Neural cell (in vitro differentiated cells): Measurements from ENCODE around the gene ATP2C2. TPM values are rescaled to one million over a fixed set of nuclear protein-coding genes. Genes with fewer than 3 reads are reported as not detected.

Experiments
- H2AFZ ChIP-seq: fragments of 200-600, 300-800 bp; sonication (generic), shearing (Covaris generic); 2 replicates; pipeline ENCODE4 v1.6.0; 2014; ENCODE audit warnings: low read depth, mild to moderate bottlenecking, antibody characterized with exemption, low read length, moderate library complexity
- H3F3A ChIP-seq: fragments of 200-600 bp; shearing (Covaris generic); 2 replicates; pipeline ENCODE4 v1.6.1; 2016; ENCODE audit warnings: mild to moderate bottlenecking, moderate library complexity, mixed read lengths, antibody characterized with exemption, low read length; ENCODE audit not compliant: insufficient read depth, poor library complexity, severe bottlenecking
- H3K27ac ChIP-seq: fragments of 200-600, 300-800 bp; sonication (generic), shearing (Covaris generic); 2 replicates; pipeline ENCODE4 v1.5.1; 2014; ENCODE audit warnings: mild to moderate bottlenecking, low read length, moderate library complexity
- H3K27me3 ChIP-seq: fragments of 300-800, 200-600 bp; sonication (generic), shearing (Covaris generic); 2 replicates; pipeline ENCODE4 v1.6.0; 2014; ENCODE audit warnings: mild to moderate bottlenecking, low read depth, low read length, moderate library complexity; ENCODE audit not compliant: insufficient read depth
- H3K36me3 ChIP-seq: fragments of 300-800, 200-600 bp; sonication (generic), shearing (Covaris generic); 2 replicates; pipeline ENCODE4 v1.5.1; 2014; ENCODE audit warnings: mild to moderate bottlenecking, antibody characterized with exemption, low read length, moderate library complexity; ENCODE audit not compliant: insufficient read depth
- H3K4me2 ChIP-seq: fragments of 300-800, 200-600 bp; sonication (generic), shearing (Covaris generic); 2 replicates; pipeline ENCODE4 v1.6.0; 2014; ENCODE audit warnings: mild to moderate bottlenecking, low read length
- H3K4me3 ChIP-seq: fragments of 300-800, 200-600 bp; sonication (generic), shearing (Covaris generic); 2 replicates; pipeline ENCODE4 v1.5.1; 2014; ENCODE audit warnings: mild to moderate bottlenecking, low read length, moderate library complexity
- H3K79me2 ChIP-seq: fragments of 200-600 bp; shearing (Covaris generic); replicated peaks from 2 replicates; pipeline ENCODE4 v1.6.0; 2014; ENCODE audit warnings: mild to moderate bottlenecking, low read length, moderate library complexity; ENCODE audit not compliant: insufficient read depth
- H3K9ac ChIP-seq: fragments of 300-800, 200-600 bp; sonication (generic), shearing (Covaris generic); 2 replicates; pipeline ENCODE4 v1.6.1; 2016; ENCODE audit warnings: mild to moderate bottlenecking, low read length, mixed read lengths
- H3K9me2 ChIP-seq: fragments of 200-600 bp; shearing (Covaris generic); 2 replicates; pipeline ENCODE4 v1.6.1; 2016; ENCODE audit warnings: mild to moderate bottlenecking, low read length, mixed read lengths; ENCODE audit not compliant: insufficient read depth
- H3K9me3 ChIP-seq: fragments of 200-600, 300-800 bp; sonication (generic), shearing (Covaris generic); 2 replicates; pipeline ENCODE4 v1.6.1; 2016; ENCODE audit warnings: mild to moderate bottlenecking, mixed run types, low read length, moderate library complexity, mixed read lengths
- H4K20me1 ChIP-seq: fragments of 200-600 bp; shearing (Covaris generic); 2 replicates; pipeline ENCODE4 v1.6.1; 2016; ENCODE audit warnings: mild to moderate bottlenecking, mixed run types; ENCODE audit not compliant: insufficient read depth
- EP300 ChIP-seq: fragments of 450-650 bp; conservative IDR thresholded peaks from 2 replicates; pipeline ENCODE4 v1.6.1; 2014; ENCODE audit warnings: antibody characterized with exemption, mild to moderate bottlenecking, moderate library complexity; ENCODE audit not compliant: poor library complexity, severe bottlenecking
- MXI1 ChIP-seq: fragments of 450-650 bp; conservative IDR thresholded peaks from 2 replicates; pipeline ENCODE4 v1.6.1; 2014; ENCODE audit warnings: antibody characterized with exemption, mild to moderate bottlenecking; ENCODE audit not compliant: poor library complexity, severe bottlenecking
- POLR2AphosphoS5 ChIP-seq: IDR thresholded peaks from 2 replicates; pipeline ENCODE4 v1.6.1; 2012
- RAD21 ChIP-seq: fragments of 450-650 bp; conservative IDR thresholded peaks from 2 replicates; pipeline ENCODE4 v1.6.1; 2014; ENCODE audit warnings: antibody characterized with exemption, mild to moderate bottlenecking, moderate library complexity
- SMC3 ChIP-seq: fragments of 450-650 bp; conservative IDR thresholded peaks from 2 replicates; pipeline ENCODE4 v1.6.1; 2014; ENCODE audit warnings: antibody characterized with exemption, mild to moderate bottlenecking, moderate library complexity; ENCODE audit not compliant: poor library complexity
- TAF1 ChIP-seq: IDR thresholded peaks from 2 replicates; pipeline ENCODE4 v1.6.1; 2012; ENCODE audit warnings: low read depth
- polyA plus RNA-seq: library from polyadenylated mRNA; depleted of rRNA; stranded (reverse); fragments of >200 nt; gene quantifications from 2 replicates; pipeline ENCODE4 v1.2.3, GENCODE V29; 2014
- TF ChIP-seq, protein P1 (sequence below): IDR thresholded peaks from 2 replicates; pipeline ENCODE4 v1.6.1; 2012; ENCODE audit warnings: borderline replicate concordance
- TF ChIP-seq, protein P2 (sequence below): fragments of 450-650 bp; IDR thresholded peaks from 2 replicates; pipeline ENCODE4 v1.5.1; 2014; ENCODE audit warnings: antibody characterized with exemption, mild to moderate bottlenecking, moderate library complexity; ENCODE audit not compliant: poor library complexity, severe bottlenecking

ATP2C2 gene
- polyA plus RNA-seq, 1 donor from 2014 or later, result not detected

- H3K36me3 ChIP-seq, result no peaks in the 10 kb centered on the region
- peaks cover 13% of the 10 kb centered on the region for H3K79me2 ChIP-seq
- H3K27me3 ChIP-seq, result no peaks in the 10 kb centered on the region
- H3K27ac ChIP-seq, result peak within 1 kb of the TSS; percentile 52
- H4K20me1 ChIP-seq, result no peaks in the 10 kb centered on the region
- no peaks in the 10 kb centered on the region for H3F3A ChIP-seq
- TF ChIP-seq TAF1 (no peak), MXI1 (peak; percentile 75), RAD21 (peak; percentile 46), EP300 (no peak), SMC3 (peak; percentile 58), POLR2AphosphoS5 (peak; percentile 71)
- TF ChIP-seq, protein P1, sequence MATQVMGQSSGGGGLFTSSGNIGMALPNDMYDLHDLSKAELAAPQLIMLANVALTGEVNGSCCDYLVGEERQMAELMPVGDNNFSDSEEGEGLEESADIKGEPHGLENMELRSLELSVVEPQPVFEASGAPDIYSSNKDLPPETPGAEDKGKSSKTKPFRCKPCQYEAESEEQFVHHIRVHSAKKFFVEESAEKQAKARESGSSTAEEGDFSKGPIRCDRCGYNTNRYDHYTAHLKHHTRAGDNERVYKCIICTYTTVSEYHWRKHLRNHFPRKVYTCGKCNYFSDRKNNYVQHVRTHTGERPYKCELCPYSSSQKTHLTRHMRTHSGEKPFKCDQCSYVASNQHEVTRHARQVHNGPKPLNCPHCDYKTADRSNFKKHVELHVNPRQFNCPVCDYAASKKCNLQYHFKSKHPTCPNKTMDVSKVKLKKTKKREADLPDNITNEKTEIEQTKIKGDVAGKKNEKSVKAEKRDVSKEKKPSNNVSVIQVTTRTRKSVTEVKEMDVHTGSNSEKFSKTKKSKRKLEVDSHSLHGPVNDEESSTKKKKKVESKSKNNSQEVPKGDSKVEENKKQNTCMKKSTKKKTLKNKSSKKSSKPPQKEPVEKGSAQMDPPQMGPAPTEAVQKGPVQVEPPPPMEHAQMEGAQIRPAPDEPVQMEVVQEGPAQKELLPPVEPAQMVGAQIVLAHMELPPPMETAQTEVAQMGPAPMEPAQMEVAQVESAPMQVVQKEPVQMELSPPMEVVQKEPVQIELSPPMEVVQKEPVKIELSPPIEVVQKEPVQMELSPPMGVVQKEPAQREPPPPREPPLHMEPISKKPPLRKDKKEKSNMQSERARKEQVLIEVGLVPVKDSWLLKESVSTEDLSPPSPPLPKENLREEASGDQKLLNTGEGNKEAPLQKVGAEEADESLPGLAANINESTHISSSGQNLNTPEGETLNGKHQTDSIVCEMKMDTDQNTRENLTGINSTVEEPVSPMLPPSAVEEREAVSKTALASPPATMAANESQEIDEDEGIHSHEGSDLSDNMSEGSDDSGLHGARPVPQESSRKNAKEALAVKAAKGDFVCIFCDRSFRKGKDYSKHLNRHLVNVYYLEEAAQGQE, result no peak
- TF ChIP-seq, protein P2, sequence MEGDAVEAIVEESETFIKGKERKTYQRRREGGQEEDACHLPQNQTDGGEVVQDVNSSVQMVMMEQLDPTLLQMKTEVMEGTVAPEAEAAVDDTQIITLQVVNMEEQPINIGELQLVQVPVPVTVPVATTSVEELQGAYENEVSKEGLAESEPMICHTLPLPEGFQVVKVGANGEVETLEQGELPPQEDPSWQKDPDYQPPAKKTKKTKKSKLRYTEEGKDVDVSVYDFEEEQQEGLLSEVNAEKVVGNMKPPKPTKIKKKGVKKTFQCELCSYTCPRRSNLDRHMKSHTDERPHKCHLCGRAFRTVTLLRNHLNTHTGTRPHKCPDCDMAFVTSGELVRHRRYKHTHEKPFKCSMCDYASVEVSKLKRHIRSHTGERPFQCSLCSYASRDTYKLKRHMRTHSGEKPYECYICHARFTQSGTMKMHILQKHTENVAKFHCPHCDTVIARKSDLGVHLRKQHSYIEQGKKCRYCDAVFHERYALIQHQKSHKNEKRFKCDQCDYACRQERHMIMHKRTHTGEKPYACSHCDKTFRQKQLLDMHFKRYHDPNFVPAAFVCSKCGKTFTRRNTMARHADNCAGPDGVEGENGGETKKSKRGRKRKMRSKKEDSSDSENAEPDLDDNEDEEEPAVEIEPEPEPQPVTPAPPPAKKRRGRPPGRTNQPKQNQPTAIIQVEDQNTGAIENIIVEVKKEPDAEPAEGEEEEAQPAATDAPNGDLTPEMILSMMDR, result peak; percentile 34
- no peaks in the 10 kb centered on the region for H3K9me2 ChIP-seq
- H3K9me3 ChIP-seq, result no peaks in the 10 kb centered on the region
- peak within 1 kb of the TSS; percentile 91 for H3K4me2 ChIP-seq
- peak within 1 kb of the TSS; percentile 99 for H2AFZ ChIP-seq
- H3K4me3 ChIP-seq, result peak within 1 kb of the TSS; percentile 98
- H3K9ac ChIP-seq, result peak within 1 kb of the TSS; percentile 89
Measured at GRCh38 chr16:84504420-84505248, 136.3 kb downstream of the ATP2C2 start, which contains the start of gene MEAK7. TSS of gene MEAK7 (minus strand) at chr16:84504659. CDS start at chr16:84498086, 6,573 bp downstream.

DNA sequence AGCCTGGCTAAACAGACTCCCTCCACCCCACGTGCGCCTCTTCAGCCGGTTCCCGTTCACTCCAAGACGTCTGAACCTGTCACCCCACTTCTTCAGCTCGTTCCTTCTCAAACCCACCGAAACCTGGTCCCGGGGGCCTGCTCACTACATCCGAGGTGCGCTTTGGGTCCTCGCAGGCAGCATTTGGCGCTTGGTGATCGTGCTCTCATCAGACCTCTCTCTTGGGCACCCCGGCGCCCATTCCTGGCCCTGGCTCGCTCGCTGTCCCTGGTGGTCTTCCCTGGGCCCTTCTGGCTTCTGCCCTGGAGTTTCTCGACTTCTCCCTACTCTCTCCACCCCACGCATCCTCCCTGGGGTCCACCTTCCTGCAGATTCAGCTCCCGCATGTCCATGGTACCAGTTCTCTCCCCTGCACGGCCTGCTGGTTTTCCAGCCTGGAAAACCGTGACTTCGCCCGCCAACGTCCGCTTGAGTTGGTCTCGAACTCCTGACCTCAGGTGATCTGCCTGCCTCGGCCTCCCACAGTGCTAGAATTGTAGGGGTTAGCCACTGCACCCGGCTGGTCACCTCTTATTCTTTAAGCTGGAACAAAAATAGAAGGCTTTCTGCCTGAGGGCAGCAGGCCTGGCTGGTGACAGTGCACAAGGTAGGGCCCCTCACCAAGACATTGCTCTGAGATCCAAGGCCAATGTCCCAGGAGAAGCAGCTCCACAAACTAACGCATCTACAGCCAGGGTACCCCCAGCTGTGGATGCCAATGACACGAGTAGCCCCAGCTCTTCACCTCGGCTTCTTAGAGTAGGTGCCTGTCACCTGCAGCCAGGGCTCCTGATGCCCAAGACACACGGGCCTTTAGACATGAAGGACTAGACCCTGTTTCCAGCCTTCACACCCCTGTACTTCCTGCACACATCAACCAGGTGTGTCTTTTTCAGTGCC, 137.2 kb downstream of the ATP2C2 start:
- no peaks in the 10 kb centered on the region for H3K9me3 ChIP-seq
- peak overlapping the region; percentile 98 for H3K4me3 ChIP-seq
- H3K4me2 ChIP-seq, result peak overlapping the region; percentile 50
- no peaks in the 10 kb centered on the region for H3K27me3 ChIP-seq
- peaks cover 13% of the 10 kb centered on the region for H3K79me2 ChIP-seq
- H3K36me3 ChIP-seq, result no peaks in the 10 kb centered on the region
- H4K20me1 ChIP-seq, result no peaks in the 10 kb centered on the region
- TF ChIP-seq EP300 (no peak), MXI1 (no peak), TAF1 (no peak), RAD21 (no peak), POLR2AphosphoS5 (no peak), SMC3 (no peak)
- H3F3A ChIP-seq, result no peaks in the 10 kb centered on the region
- no peak overlapping the region for H3K27ac ChIP-seq
- H2AFZ ChIP-seq, result no peak overlapping the region
- H3K9ac ChIP-seq, result peak overlapping the region; percentile 89
- H3K9me2 ChIP-seq, result no peaks in the 10 kb centered on the region
